HG02973 (cell line): Measurements from ENCODE around the gene LRRC27.
"Not testable (repeated sequence)": the region's sequence is repeated elsewhere in the genome, so short reads cannot be mapped to it uniquely, and the experiment has no call there.

ENCODE experiments used
- ATAC-seq: cut with Tn5 transposase; IDR thresholded peaks from one replicate; pipeline ENCODE4 v1.9.1; 2021; ENCODE audit warnings: moderate library complexity; ENCODE audit not compliant: unreplicated experiment

The LRRC27 gene

GRCh38 chr10:132372516-132373095 lies 40.6 kb downstream of the LRRC27 start:
- ATAC-seq, result no peak

- no peak for ATAC-seq
Observed at GRCh38 chr10:132373241-132373955, 41.4 kb downstream of the LRRC27 start.

GRCh38 chr10:132374176-132374575 lies 42.2 kb downstream of the LRRC27 start:
- no peak for ATAC-seq

- ATAC-seq, result no peak
Observed at GRCh38 chr10:132374612-132375011, 42.6 kb downstream of the LRRC27 start.

- ATAC-seq, result no peak
Observed at GRCh38 chr10:132375116-132375794, 43.3 kb downstream of the LRRC27 start.

GRCh38 chr10:132375795-132376297 lies 43.9 kb downstream of the LRRC27 start:
- ATAC-seq, result no peak

- ATAC-seq, result no peak
Observed at GRCh38 chr10:132376394-132376851, 44.4 kb downstream of the LRRC27 start.

- no peak for ATAC-seq
Observed at GRCh38 chr10:132377326-132377725, 45.3 kb downstream of the LRRC27 start.

GRCh38 chr10:132379026-132379425 lies 47.0 kb downstream of the LRRC27 start:
- ATAC-seq, result not testable (repeated sequence)

- not testable (repeated sequence) for ATAC-seq
Observed at GRCh38 chr10:132380986-132381385, 49.0 kb downstream of the LRRC27 start.

- no peak for ATAC-seq
Observed at GRCh38 chr10:132381741-132382140, 49.7 kb downstream of the LRRC27 start.

- ATAC-seq, result no peak
Observed at GRCh38 chr10:132382231-132382922, 50.4 kb downstream of the LRRC27 start.

- ATAC-seq, result no peak
Observed at GRCh38 chr10:132383101-132383500, 51.1 kb downstream of the LRRC27 start.

- no peak for ATAC-seq
Observed at GRCh38 chr10:132383751-132384196, 51.8 kb downstream of the LRRC27 start.

- ATAC-seq, result no peak
Observed at GRCh38 chr10:132384618-132385388, 52.8 kb downstream of the LRRC27 start.

GRCh38 chr10:132385389-132385667 lies 53.3 kb downstream of the LRRC27 start:
- ATAC-seq, result no peak

- ATAC-seq, result no peak
Observed at GRCh38 chr10:132385721-132386418, 53.9 kb downstream of the LRRC27 start.

GRCh38 chr10:132386419-132386831 lies 54.4 kb downstream of the LRRC27 start:
- no peak for ATAC-seq

- ATAC-seq, result not testable (repeated sequence)
Observed at GRCh38 chr10:132386896-132387295, 54.9 kb downstream of the LRRC27 start.

- peak; percentile 48 for ATAC-seq
Observed at GRCh38 chr10:132387764-132388210, 55.8 kb downstream of the LRRC27 start.
